WTC11 (cell line): ENCODE data around the gene PACS1.

Source experiments
- CREM ChIP-seq: sonication (generic); formaldehyde crosslinking; IDR thresholded peaks from 2 replicates; pipeline ENCODE4 v1.8.1; 2022; ENCODE audit warnings: mild to moderate bottlenecking, missing genetic modification reagents, moderate library complexity
- NFYB ChIP-seq: sonication (generic); formaldehyde crosslinking; conservative IDR thresholded peaks from 2 replicates; pipeline ENCODE4 v1.8.0; 2022; ENCODE audit warnings: low read depth, missing genetic modification reagents
- SMAD4 ChIP-seq: sonication (generic); formaldehyde crosslinking; IDR thresholded peaks from 2 replicates; pipeline ENCODE4 v1.8.0; 2022; ENCODE audit warnings: mild to moderate bottlenecking, missing genetic modification reagents
- ZNF138 ChIP-seq: sonication (generic); formaldehyde crosslinking; conservative IDR thresholded peaks from 2 replicates; pipeline ENCODE4 v1.8.1; 2022; ENCODE audit warnings: mild to moderate bottlenecking, moderate library complexity, missing genetic modification reagents
- ZNF219 ChIP-seq: sonication (generic); formaldehyde crosslinking; IDR thresholded peaks from 2 replicates; pipeline ENCODE4 v1.8.0; 2023; ENCODE audit warnings: missing genetic modification reagents, mild to moderate bottlenecking, borderline replicate concordance
- TF ChIP-seq, protein P1 (sequence below): fragments of 200-600 bp; IDR thresholded peaks from 2 replicates; pipeline ENCODE4 v1.8.0; 2022; ENCODE audit warnings: antibody characterized with exemption
- TF ChIP-seq, protein P2 (sequence below): sonication (generic); formaldehyde crosslinking; IDR thresholded peaks from 2 replicates; pipeline ENCODE4 v1.8.1; 2022; ENCODE audit warnings: low read depth, missing genetic modification reagents, borderline replicate concordance

DNA sequence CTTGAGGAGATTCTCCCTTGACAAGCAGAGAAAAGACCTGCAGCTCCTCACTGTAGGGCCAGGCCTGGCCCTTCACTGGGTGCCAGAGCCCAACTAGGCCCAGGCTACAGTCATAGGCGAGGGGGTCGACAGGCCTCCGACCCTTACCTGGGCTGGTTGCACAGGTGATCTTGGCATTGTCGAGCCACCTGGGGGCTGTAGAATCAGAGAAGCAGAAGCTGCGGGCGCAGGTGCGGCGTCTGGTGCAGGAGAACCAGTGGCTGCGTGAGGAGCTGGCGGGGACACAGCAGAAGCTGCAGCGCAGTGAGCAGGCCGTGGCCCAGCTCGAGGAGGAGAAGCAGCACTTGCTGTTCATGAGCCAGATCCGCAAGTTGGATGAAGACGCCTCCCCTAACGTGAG lies 191.5 kb downstream of the PACS1 start:
- TF ChIP-seq ZNF219 (CRISPR knock-in tag) (no peak), SMAD4 (CRISPR knock-in tag) (no peak), ZNF138 (no peak), NFYB (CRISPR knock-in tag) (no peak), CREM (CRISPR knock-in tag) (no peak)
- TF ChIP-seq, protein P1, sequence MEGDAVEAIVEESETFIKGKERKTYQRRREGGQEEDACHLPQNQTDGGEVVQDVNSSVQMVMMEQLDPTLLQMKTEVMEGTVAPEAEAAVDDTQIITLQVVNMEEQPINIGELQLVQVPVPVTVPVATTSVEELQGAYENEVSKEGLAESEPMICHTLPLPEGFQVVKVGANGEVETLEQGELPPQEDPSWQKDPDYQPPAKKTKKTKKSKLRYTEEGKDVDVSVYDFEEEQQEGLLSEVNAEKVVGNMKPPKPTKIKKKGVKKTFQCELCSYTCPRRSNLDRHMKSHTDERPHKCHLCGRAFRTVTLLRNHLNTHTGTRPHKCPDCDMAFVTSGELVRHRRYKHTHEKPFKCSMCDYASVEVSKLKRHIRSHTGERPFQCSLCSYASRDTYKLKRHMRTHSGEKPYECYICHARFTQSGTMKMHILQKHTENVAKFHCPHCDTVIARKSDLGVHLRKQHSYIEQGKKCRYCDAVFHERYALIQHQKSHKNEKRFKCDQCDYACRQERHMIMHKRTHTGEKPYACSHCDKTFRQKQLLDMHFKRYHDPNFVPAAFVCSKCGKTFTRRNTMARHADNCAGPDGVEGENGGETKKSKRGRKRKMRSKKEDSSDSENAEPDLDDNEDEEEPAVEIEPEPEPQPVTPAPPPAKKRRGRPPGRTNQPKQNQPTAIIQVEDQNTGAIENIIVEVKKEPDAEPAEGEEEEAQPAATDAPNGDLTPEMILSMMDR: no peak
- TF ChIP-seq, protein P2, sequence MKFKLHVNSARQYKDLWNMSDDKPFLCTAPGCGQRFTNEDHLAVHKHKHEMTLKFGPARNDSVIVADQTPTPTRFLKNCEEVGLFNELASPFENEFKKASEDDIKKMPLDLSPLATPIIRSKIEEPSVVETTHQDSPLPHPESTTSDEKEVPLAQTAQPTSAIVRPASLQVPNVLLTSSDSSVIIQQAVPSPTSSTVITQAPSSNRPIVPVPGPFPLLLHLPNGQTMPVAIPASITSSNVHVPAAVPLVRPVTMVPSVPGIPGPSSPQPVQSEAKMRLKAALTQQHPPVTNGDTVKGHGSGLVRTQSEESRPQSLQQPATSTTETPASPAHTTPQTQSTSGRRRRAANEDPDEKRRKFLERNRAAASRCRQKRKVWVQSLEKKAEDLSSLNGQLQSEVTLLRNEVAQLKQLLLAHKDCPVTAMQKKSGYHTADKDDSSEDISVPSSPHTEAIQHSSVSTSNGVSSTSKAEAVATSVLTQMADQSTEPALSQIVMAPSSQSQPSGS (CRISPR knock-in tag): no peak
